CD14-positive monocyte (primary cell): Measurements from ENCODE around the gene KDM3B. TPM values are rescaled to one million over a fixed set of nuclear protein-coding genes. Genes with fewer than 3 reads are reported as not detected.

Experiments
- DNase-seq, 3 donors: peaks; one replicate each; pipeline ENCODE4 v3.0.0-alpha.2; 2011 to 2022
- H2AFZ ChIP-seq: 2 replicates; pipeline ENCODE4 v1.6.0; 2012; ENCODE audit warnings: mild to moderate bottlenecking, low read depth, low read length, inconsistent platforms; ENCODE audit not compliant: insufficient read depth, poor library complexity, severe bottlenecking
- H3K27ac ChIP-seq, 2 donors: 1 replicate in 1 of 2; 2 replicates in 1 of 2; pipeline ENCODE4 v1.5.1; 2012 to 2013; ENCODE audit warnings: low read length in 2 of 2, control low read depth in 1 of 2, inconsistent platforms in 1 of 2, low read depth in 1 of 2, mild to moderate bottlenecking in 1 of 2
- H3K27me3 ChIP-seq, 2 donors: one replicate each; pipeline versions ENCODE4 v1.6.0 to v1.6.1; 2011 to 2013; ENCODE audit warnings: low read length in 2 of 2; ENCODE audit not compliant: control insufficient read depth in 2 of 2, insufficient read depth in 2 of 2
- H3K36me3 ChIP-seq, 2 donors: replicated peaks in 1 of 2; 1 replicate in 1 of 2; 2 replicates in 1 of 2; pipeline versions ENCODE4 v1.5.1 to v1.6.1; 2012 to 2013; ENCODE audit warnings: low read length in 2 of 2, control low read depth in 1 of 2, inconsistent platforms in 1 of 2, mild to moderate bottlenecking in 1 of 2; ENCODE audit not compliant: insufficient read depth in 2 of 2, control insufficient read depth in 1 of 2
- H3K4me1 ChIP-seq, 2 donors: 1 replicate in 1 of 2; 2 replicates in 1 of 2; pipeline versions ENCODE4 v1.5.1 to v1.6.1; 2012 to 2013; ENCODE audit warnings: low read length in 2 of 2, control low read depth in 1 of 2, inconsistent platforms in 1 of 2, mild to moderate bottlenecking in 1 of 2, moderate library complexity in 1 of 2; ENCODE audit not compliant: insufficient read depth in 2 of 2, control insufficient read depth in 1 of 2
- H3K4me2 ChIP-seq: replicated peaks from 2 replicates; pipeline ENCODE3; 2012; ENCODE audit warnings: low read length, moderate library complexity, mild to moderate bottlenecking; ENCODE audit not compliant: poor library complexity, severe bottlenecking; ENCODE audit errors: extremely low read depth
- H3K4me3 ChIP-seq, 3 experiments: fragments of 200-600 bp in 1 of 3; sonication (generic) in 1 of 3; replicated peaks in 1 of 3; 1 replicate in 2 of 3; 2 replicates in 1 of 3; pipeline ENCODE4 v1.5.1; 2011 to 2013; ENCODE audit warnings: low read length in 3 of 3, mild to moderate bottlenecking in 3 of 3, control low read depth in 2 of 3, low read depth in 2 of 3, inconsistent platforms in 1 of 3, moderate library complexity in 1 of 3
- H3K79me2 ChIP-seq: 2 replicates; pipeline ENCODE4 v1.6.0; 2012; ENCODE audit warnings: mild to moderate bottlenecking, control low read depth, inconsistent platforms, low read length, moderate library complexity; ENCODE audit not compliant: insufficient read depth
- H3K9ac ChIP-seq: 2 replicates; pipeline ENCODE4 v1.6.0; 2017; ENCODE audit warnings: low read length, mild to moderate bottlenecking; ENCODE audit not compliant: insufficient read depth, poor library complexity, severe bottlenecking
- H3K9me3 ChIP-seq, 2 donors: replicated peaks in 1 of 2; 1 replicate in 1 of 2; 2 replicates in 1 of 2; pipeline versions ENCODE4 v1.5.1 to v1.6.1; 2012 to 2013; ENCODE audit warnings: low read length in 2 of 2, control low read depth in 1 of 2; ENCODE audit not compliant: control insufficient read depth in 1 of 2, insufficient read depth in 1 of 2
- H4K20me1 ChIP-seq: 2 replicates; pipeline ENCODE4 v1.6.0; 2012; ENCODE audit warnings: mild to moderate bottlenecking, low read length, control low read depth, moderate library complexity; ENCODE audit not compliant: insufficient read depth
- H3K27ac Mint-ChIP-seq, 7 donors: one replicate each; pipeline ENCODE4 v1.8.0; 2020; ENCODE audit warnings: mild to moderate bottlenecking in 7 of 7, mixed read lengths in 7 of 7, moderate library complexity in 6 of 7, inconsistent platforms in 2 of 7
- H3K27me3 Mint-ChIP-seq, 3 donors: one replicate each; pipeline ENCODE4 v1.8.0; 2021 to 2022; ENCODE audit warnings: low read depth in 3 of 3, mild to moderate bottlenecking in 3 of 3, mixed read lengths in 3 of 3, moderate library complexity in 3 of 3, inconsistent platforms in 1 of 3
- H3K36me3 Mint-ChIP-seq, 2 donors: one replicate each; pipeline ENCODE4 v1.8.0; 2020; ENCODE audit warnings: mixed read lengths in 2 of 2, inconsistent platforms in 1 of 2, mild to moderate bottlenecking in 1 of 2
- H3K4me1 Mint-ChIP-seq: one replicate; pipeline ENCODE4 v1.8.0; 2020; ENCODE audit warnings: mild to moderate bottlenecking, mixed read lengths
- H3K4me3 Mint-ChIP-seq, 2 donors: one replicate each; pipeline ENCODE4 v1.8.0; 2020; ENCODE audit warnings: mild to moderate bottlenecking in 2 of 2, mixed read lengths in 2 of 2, moderate library complexity in 1 of 2
- H3K9me3 Mint-ChIP-seq, 7 donors: one replicate each; pipeline ENCODE4 v1.8.0; 2020 to 2022; ENCODE audit warnings: mixed read lengths in 7 of 7, mild to moderate bottlenecking in 6 of 7, moderate library complexity in 6 of 7, inconsistent platforms in 2 of 7
- CTCF ChIP-seq: fragments of 200-600 bp; IDR thresholded peaks from one replicate; pipeline ENCODE4 v1.8.0; 2022; ENCODE audit warnings: antibody characterized with exemption, mild to moderate bottlenecking
- WGBS: methylation state at CpG from one replicate; pipeline ENCODE4 v1.1.5; 2013; ENCODE audit warnings: missing lambda C conversion rate; ENCODE audit not compliant: insufficient coverage; 5-methylcytosine and 5-hydroxymethylcytosine counted together
- intact Hi-C, 2 donors: fragments of 100-400 bp; cut with micrococcal nuclease; formaldehyde crosslinking; loops; one replicate each; pipeline versions ENCODE4 v1.15.0 to v1.15.1; 2023
- polyA plus RNA-seq, 3 donors: library from polyadenylated mRNA; depleted of rRNA in 1 of 3; unstranded in 2 of 3; stranded (reverse) in 1 of 3; fragments of 300-500 nt in 2 of 3; fragments of >200 nt in 1 of 3; fragmentation: Illumina TruSeq in 2 of 3; gene quantifications; 1 replicate in 2 of 3; 2 replicates in 1 of 3; pipeline ENCODE4 v1.2.3, GENCODE V29; 2012 to 2021

Gene KDM3B
- polyA plus RNA-seq, 3 donors, result 11.7 to 52.1 (median 17.4) TPM

- H3K4me1 ChIP-seq, result peaks cover 26 to 33% of the 10 kb centered on the region in 2 donors
- Mint-ChIP-seq H3K36me3 (peaks cover 14 to 20% of the 10 kb centered on the region in 2 donors), H3K27ac (peak within 1 kb of the TSS; percentile 98 to 100 (median 100)), H3K4me3 (peak within 1 kb of the TSS; percentile 81 to 94), H3K9me3 (no peaks in the 10 kb centered on the region), H3K4me1 (peaks cover 36% of the 10 kb centered on the region), H3K27me3 (no peaks in the 10 kb centered on the region)
- WGBS, result 0% methylated on average over 6 of the region's 56 CpGs
- peak within 1 kb of the TSS; percentile 85 for H2AFZ ChIP-seq
- H3K27ac ChIP-seq, result peak within 1 kb of the TSS; percentile 93 to 98
- H3K4me3 ChIP-seq, result peak within 1 kb of the TSS; percentile 73 to 90 (median 87)
- peaks cover 8 to 17% of the 10 kb centered on the region in 2 donors for H3K36me3 ChIP-seq
- H3K9me3 ChIP-seq, result no peaks in the 10 kb centered on the region
- H3K4me2 ChIP-seq, result peak within 1 kb of the TSS; percentile 92
- intact Hi-C loops, result loop anchor here (2.0 to 10.0 kb wide), 6 partner anchors 15 to 303 kb away; partner anchors contain the start of genes CDC23 (in 2 of the 2), BRD8 (in 1 of the 2), FAM13B (in 1 of the 2) and KDM3B (in 1 of the 2)
- H4K20me1 ChIP-seq, result peaks cover 39% of the 10 kb centered on the region
- no peak for TF ChIP-seq CTCF
- peaks cover 43% of the 10 kb centered on the region for H3K79me2 ChIP-seq
- peak within 1 kb of the TSS; percentile 82 for H3K9ac ChIP-seq
- H3K27me3 ChIP-seq, result no peaks in the 10 kb centered on the region
- peak; percentile 86 to 93 (median 92) for DNase-seq
Observed at GRCh38 chr5:138337685-138338410, 14.6 kb upstream of the KDM3B start, which contains the start of gene FAM53C. TSS of gene FAM53C (plus strand) at chr5:138338266. CDS start at chr5:138341336, 3,070 bp downstream.

DNA sequence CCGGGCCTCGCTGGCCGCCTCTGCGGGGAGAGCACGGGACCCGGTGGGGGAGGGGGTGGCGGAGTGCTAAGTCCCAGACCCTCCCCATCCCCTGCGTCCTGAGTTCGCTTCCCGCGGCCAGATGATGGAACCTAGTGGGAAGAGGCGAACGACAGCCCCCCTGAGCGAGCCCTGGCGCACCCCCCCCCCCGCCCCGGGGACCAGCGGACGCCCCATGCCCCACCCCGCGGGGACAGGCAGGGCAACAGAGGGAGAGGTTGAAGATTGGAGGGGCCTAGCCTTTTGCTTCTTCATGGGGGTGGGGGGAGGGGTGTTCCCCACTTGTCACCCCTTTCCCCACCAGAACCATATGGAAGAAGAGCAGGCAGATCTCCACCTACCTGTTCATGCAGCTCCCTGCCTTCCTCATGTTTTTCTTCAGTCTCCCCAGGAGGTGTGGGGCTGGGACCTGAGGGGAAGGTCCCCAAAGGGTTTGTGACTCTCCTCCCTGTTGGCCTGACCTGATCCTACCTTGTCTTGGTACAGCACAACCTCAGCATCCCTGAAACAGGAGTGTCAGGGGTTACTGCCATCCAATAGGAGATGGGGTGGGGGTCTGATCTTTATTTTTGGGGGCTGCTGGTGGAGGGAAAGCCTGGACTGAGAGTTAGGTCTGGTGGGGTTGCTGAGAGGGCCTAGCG lies 13.9 kb upstream of the KDM3B start:
- peaks cover 43% of the 10 kb centered on the region for H3K4me1 Mint-ChIP-seq
- peak overlapping the region; percentile 81 to 93 for H3K4me3 Mint-ChIP-seq
- TF ChIP-seq CTCF, result no peak
- H3K79me2 ChIP-seq, result peaks cover 45% of the 10 kb centered on the region
- no peaks in the 10 kb centered on the region for H3K9me3 ChIP-seq
- no CpG with 5 or more reads among the region's 22 CpGs for WGBS
- H3K36me3 ChIP-seq, result peaks cover 8 to 23% of the 10 kb centered on the region in 2 donors
- peak overlapping the region; percentile 92 for H3K4me2 ChIP-seq
- no peaks in the 10 kb centered on the region for H3K27me3 Mint-ChIP-seq
- peaks cover 16 to 23% of the 10 kb centered on the region in 2 donors for H3K36me3 Mint-ChIP-seq
- peaks cover 32 to 40% of the 10 kb centered on the region in 2 donors for H3K4me1 ChIP-seq
- peak overlapping the region; percentile 93 to 98 for H3K27ac ChIP-seq
- peak in 1 of 3 donors; percentile 11 for DNase-seq
- no peak overlapping the region for H2AFZ ChIP-seq
- no peaks in the 10 kb centered on the region for H3K9me3 Mint-ChIP-seq
- H3K9ac ChIP-seq, result peak overlapping the region; percentile 82
- H4K20me1 ChIP-seq, result peaks cover 42% of the 10 kb centered on the region
- peak overlapping the region; percentile 73 to 90 (median 87) for H3K4me3 ChIP-seq
- intact Hi-C loops, result loop anchor here (5.0 to 10.0 kb wide), 5 partner anchors 34 to 304 kb away; partner anchors contain the start of genes CDC23 (in 2 of the 2), BRD8 (in 1 of the 2), FAM13B (in 1 of the 2) and KIF20A (in 1 of the 2)
- H3K27ac Mint-ChIP-seq, result peak overlapping the region; percentile 85 to 100 (median 94)
- H3K27me3 ChIP-seq, result no peaks in the 10 kb centered on the region
